HCT116 (cell line): ENCODE results near the gene CPN2. TPM values are rescaled to one million over a fixed set of nuclear protein-coding genes. Genes with fewer than 3 reads are reported as not detected.

Experiments used
- ATAC-seq: fragments of 200-7000 bp; cut with Tn5 transposase; 2 replicates; pipeline ENCODE4 v1.9.1; 2020; ENCODE audit warnings: mild to moderate bottlenecking, moderate library complexity
- BruUV-seq: library from RNA; stranded (reverse); fragments of 400-500 nt; replicated peaks from 2 replicates; lab custom pipeline; 2021; lab: Mats Ljungman, UMichigan
- CTCF ChIA-PET: fragments of 300-600 bp; sonication (Branson Sonifier 250); formaldehyde crosslinking; loops from one replicate; lab custom pipeline; 2021; ENCODE audit warnings: antibody characterized with exemption; lab: Charles Lee
- POLR2A ChIA-PET: fragments of 300-600, 350-600 bp; sonication (Branson Sonifier 250); formaldehyde crosslinking; loops from one replicate; lab custom pipeline; 2021; ENCODE audit warnings: antibody characterized with exemption; lab: Charles Lee
- RAD21 ChIA-PET, 2 experiments: fragments of 300-600 bp; sonication (Branson Sonifier 250); formaldehyde crosslinking; loops; one replicate each; lab custom pipeline; 2023; ENCODE audit warnings: low total read pairs in 2 of 2; ENCODE audit not compliant: uncharacterized antibody in 2 of 2, unreplicated experiment in 2 of 2, low non-redundant PET in 1 of 2; lab: Charles Lee
- DNase-seq: peaks from one replicate; pipeline ENCODE4 v3.0.0-alpha.2; 2010; ENCODE audit warnings: low read depth, low spot score
- H2AFZ ChIP-seq: fragments of 200-600 bp; shearing (Covaris generic), sonication (generic); 2 replicates; pipeline ENCODE4 v1.6.1; 2017; ENCODE audit warnings: low read depth, mixed run types, mixed read lengths, antibody characterized with exemption, low read length; ENCODE audit not compliant: poor library complexity, severe bottlenecking
- H3K27ac ChIP-seq: 2 replicates; pipeline ENCODE4 v1.5.1; 2012; ENCODE audit warnings: low read depth, low read length
- H3K27me3 ChIP-seq: fragments of 200-600 bp; sonication (generic); 2 replicates; pipeline ENCODE4 v1.6.1; 2016; ENCODE audit warnings: mixed run types, low read length, mixed read lengths; ENCODE audit not compliant: insufficient read depth
- H3K36me3 ChIP-seq, 2 experiments: fragments of 200-500 bp in 1 of 2; fragments of 200-600 bp in 1 of 2; sonication (Bioruptor generic) in 1 of 2; sonication (generic) in 1 of 2; 2 replicates each; pipeline versions ENCODE4 v1.5.1 to v1.6.1; 2014 to 2016; ENCODE audit warnings: low read length in 2 of 2, inconsistent platforms in 1 of 2, mixed read lengths in 1 of 2, mixed run types in 1 of 2; ENCODE audit not compliant: insufficient read depth in 2 of 2, control insufficient read depth in 1 of 2
- H3K4me1 ChIP-seq, 2 experiments: fragments of 200-600 bp in 1 of 2; sonication (generic) in 1 of 2; 2 replicates each; pipeline versions ENCODE4 v1.5.1 to v1.6.1; 2012 to 2017; ENCODE audit warnings: low read length in 2 of 2, inconsistent platforms in 1 of 2, mild to moderate bottlenecking in 1 of 2, mixed read lengths in 1 of 2, mixed run types in 1 of 2, moderate library complexity in 1 of 2; ENCODE audit not compliant: insufficient read depth in 2 of 2, control insufficient read depth in 1 of 2
- H3K4me2 ChIP-seq: fragments of 200-600 bp; sonication (generic); 2 replicates; pipeline ENCODE4 v1.6.1; 2017; ENCODE audit warnings: mixed run types, low read length, mixed read lengths
- H3K4me3 ChIP-seq, 2 experiments: fragments of 200-600 bp in 1 of 2; sonication (generic) in 1 of 2; replicated peaks in 1 of 2; 2 replicates each; pipeline ENCODE4 v1.5.1; 2011 to 2016; ENCODE audit warnings: low read length in 2 of 2, control low read depth in 1 of 2, low read depth in 1 of 2, mild to moderate bottlenecking in 1 of 2, mixed read lengths in 1 of 2, mixed run types in 1 of 2
- H3K79me2 ChIP-seq: fragments of 200-600 bp; sonication (generic); 2 replicates; pipeline ENCODE4 v1.6.1; 2017; ENCODE audit warnings: mild to moderate bottlenecking, mixed run types, low read length, moderate library complexity, mixed read lengths; ENCODE audit not compliant: insufficient read depth
- H3K9ac ChIP-seq: fragments of 200-600 bp; sonication (generic); 2 replicates; pipeline ENCODE4 v1.6.1; 2016; ENCODE audit warnings: low read length, mixed read lengths
- H3K9me2 ChIP-seq: fragments of 200-600 bp; sonication (generic), shearing (Covaris generic); 2 replicates; pipeline ENCODE4 v1.6.1; 2017; ENCODE audit warnings: mixed run types, mild to moderate bottlenecking, moderate library complexity; ENCODE audit not compliant: insufficient read depth
- H3K9me3 ChIP-seq, 2 experiments: fragments of 200-500 bp in 1 of 2; fragments of 200-600 bp in 1 of 2; sonication (Bioruptor generic) in 1 of 2; sonication (generic) in 1 of 2; 2 replicates each; pipeline ENCODE4 v1.6.1; 2014 to 2017; ENCODE audit warnings: low read length in 2 of 2, mixed read lengths in 2 of 2, inconsistent platforms in 1 of 2, low read depth in 1 of 2, mild to moderate bottlenecking in 1 of 2, mixed run types in 1 of 2, moderate library complexity in 1 of 2; ENCODE audit not compliant: control insufficient read depth in 1 of 2, insufficient read depth in 1 of 2
- H4K20me1 ChIP-seq: fragments of 200-600 bp; sonication (generic), shearing (Covaris generic); 2 replicates; pipeline ENCODE4 v1.6.1; 2017; ENCODE audit warnings: mixed run types, mild to moderate bottlenecking, moderate library complexity; ENCODE audit not compliant: insufficient read depth
- ATF3 ChIP-seq: IDR thresholded peaks from 2 replicates; pipeline ENCODE4 v1.6.1; 2012
- CBX3 ChIP-seq: IDR thresholded peaks from 2 replicates; pipeline ENCODE4 v1.6.1; 2012; ENCODE audit warnings: low read depth
- CEBPB ChIP-seq: IDR thresholded peaks from 2 replicates; pipeline ENCODE4 v1.6.1; 2012; ENCODE audit warnings: low read depth
- CTCF ChIP-seq, 3 experiments: fragments of 200-600 bp in 1 of 3; sonication (generic) in 1 of 3; IDR thresholded peaks in 2 of 3; conservative IDR thresholded peaks in 1 of 3; 2 replicates each; pipeline ENCODE4 v1.5.1; 2012 to 2017; ENCODE audit warnings: low read depth in 2 of 3, low read length in 2 of 3, antibody characterized with exemption in 1 of 3, borderline replicate concordance in 1 of 3, control low read depth in 1 of 3, mild to moderate bottlenecking in 1 of 3, mixed read lengths in 1 of 3, mixed run types in 1 of 3, moderate library complexity in 1 of 3; ENCODE audit not compliant: insufficient read depth in 1 of 3
- EGR1 ChIP-seq: IDR thresholded peaks from 2 replicates; pipeline ENCODE4 v1.6.1; 2012; ENCODE audit warnings: low read depth
- ELF1 ChIP-seq: IDR thresholded peaks from 2 replicates; pipeline ENCODE4 v1.6.1; 2012; ENCODE audit warnings: low read depth, borderline replicate concordance
- EZH2 ChIP-seq: fragments of 200-600 bp; sonication (generic); IDR thresholded peaks from 2 replicates; pipeline ENCODE4 v1.6.1; 2017; ENCODE audit warnings: antibody characterized with exemption, mixed run types
- FOSL1 ChIP-seq: IDR thresholded peaks from 2 replicates; pipeline ENCODE4 v1.6.1; 2012; ENCODE audit warnings: low read depth
- JUND ChIP-seq: IDR thresholded peaks from 2 replicates; pipeline ENCODE4 v1.6.1; 2012
- MAX ChIP-seq: IDR thresholded peaks from 2 replicates; pipeline ENCODE4 v1.6.1; 2012
- POLR2A ChIP-seq: IDR thresholded peaks from 2 replicates; pipeline ENCODE4 v1.7.0; 2011; ENCODE audit warnings: borderline replicate concordance; ENCODE audit not compliant: insufficient read depth, insufficient read length; ENCODE audit errors: extremely low read depth
- SP1 ChIP-seq: IDR thresholded peaks from 2 replicates; pipeline ENCODE4 v1.6.1; 2012; ENCODE audit warnings: low read depth
- YY1 ChIP-seq: IDR thresholded peaks from 2 replicates; pipeline ENCODE4 v1.6.1; 2011; ENCODE audit warnings: low read length, low read depth, moderate library complexity, mild to moderate bottlenecking; ENCODE audit not compliant: insufficient replicate concordance; ENCODE audit errors: extremely low read depth
- ZBTB33 ChIP-seq: IDR thresholded peaks from 2 replicates; pipeline ENCODE4 v1.6.1; 2011; ENCODE audit warnings: mild to moderate bottlenecking, low read length, moderate library complexity; ENCODE audit not compliant: insufficient replicate concordance; ENCODE audit errors: extremely low read depth
- ZFX ChIP-seq: fragments of 450-650 bp; IDR thresholded peaks from 2 replicates; pipeline ENCODE4 v1.6.1; 2017
- ZNF274 ChIP-seq: fragments of 200-500 bp; sonication (Bioruptor generic); IDR thresholded peaks from 2 replicates; pipeline ENCODE4 v1.6.1; 2014; ENCODE audit warnings: mild to moderate bottlenecking, low read depth, low read length, inconsistent platforms
- intact Hi-C: fragments of 100-400 bp; cut with micrococcal nuclease; formaldehyde crosslinking; loops from 2 replicates; pipeline ENCODE4 v1.10.0; 2022
- total RNA-seq: library from RNA; stranded (reverse); gene quantifications from one replicate; pipeline ENCODE4 v1.2.1, GENCODE V29; 2021; ENCODE audit not compliant: unreplicated experiment

The CPN2 gene
- total RNA-seq, 1 experiment from 2014 or later: not detected

- Histone ChIP-seq H2AFZ (no peak overlapping the region), H3K4me2 (no peak overlapping the region)
- CTCF ChIA-PET: no interaction called here
Observed at GRCh38 chr3:194376241-194376560, 25.1 kb upstream of the CPN2 start.

GRCh38 chr3:194375473-194376240 lies 24.5 kb upstream of the CPN2 start:
- no peak overlapping the region for H3K9ac ChIP-seq
- no peak overlapping the region for H3K4me2 ChIP-seq
- no peak overlapping the region for H2AFZ ChIP-seq
- intact Hi-C loops: no loop called here
- ChIA-PET RAD21 (no interaction called here), CTCF (no interaction called here), POLR2A (no interaction called here)
- no peaks in the 10 kb centered on the region for H3K27me3 ChIP-seq
- H3K4me1 ChIP-seq: no peaks in the 10 kb centered on the region
- DNase-seq: no peak
- H3K36me3 ChIP-seq: no peaks in the 10 kb centered on the region
- no peaks in the 10 kb centered on the region for H4K20me1 ChIP-seq
- BruUV-seq: no TSS peak
- no peaks in the 10 kb centered on the region for H3K79me2 ChIP-seq
- no peak overlapping the region for H3K4me3 ChIP-seq
- H3K9me2 ChIP-seq: no peaks in the 10 kb centered on the region
- no peak overlapping the region for H3K27ac ChIP-seq
- no peaks in the 10 kb centered on the region for H3K9me3 ChIP-seq
- ATAC-seq: no peak
- TF ChIP-seq ZFX (no peak), ZNF274 (no peak), EZH2 (no peak), ZBTB33 (no peak), EGR1 (no peak), ATF3 (no peak), YY1 (no peak), FOSL1 (no peak), CTCF (IDR thresholded peaks at IDR 0.05 in 2 of 3, conservative IDR thresholded peaks at IDR 0.05 in 1 of 3; ENCODE audit: borderline replicate concordance in 1 of 3, insufficient read depth in 1 of 3, low read depth in 2 of 3, low read length in 2 of 3) (no peak), ELF1 (no peak)

More at GRCh38 chr3:194376241-194376560, 25.1 kb upstream of the CPN2 start:
- Histone ChIP-seq H3K9me2 (no peaks in the 10 kb centered on the region), H3K4me3 (no peak overlapping the region), H3K9ac (no peak overlapping the region), H4K20me1 (no peaks in the 10 kb centered on the region), H3K79me2 (no peaks in the 10 kb centered on the region), H3K9me3 (no peaks in the 10 kb centered on the region), H3K36me3 (no peaks in the 10 kb centered on the region), H3K27ac (no peak overlapping the region), H3K27me3 (no peaks in the 10 kb centered on the region), H3K4me1 (peaks cover 0 to under 1% of the 10 kb centered on the region in 2 experiments; a peak in 1 of 4 replicates)
- BruUV-seq: no TSS peak
- ATAC-seq: no peak
- POLR2A ChIA-PET: no interaction called here
- DNase-seq: no peak
- RAD21 ChIA-PET: no interaction called here
- TF ChIP-seq CBX3 (no peak), ZFX (no peak), ATF3 (no peak), SP1 (no peak), CEBPB (no peak), JUND (no peak), POLR2A (no peak), MAX (no peak)
- intact Hi-C loops: no loop called here
